NCI-H146 (cell line): Measurements from ENCODE around the gene ANTXR2.
A peak's percentile ranks its signal among the peaks of the same experiment; 100 is the strongest.

Experiments
- DNase-seq: peaks from one replicate; lab custom pipeline; 2025; lab: John Stamatoyannopoulos, UW

Gene ANTXR2

DNA sequence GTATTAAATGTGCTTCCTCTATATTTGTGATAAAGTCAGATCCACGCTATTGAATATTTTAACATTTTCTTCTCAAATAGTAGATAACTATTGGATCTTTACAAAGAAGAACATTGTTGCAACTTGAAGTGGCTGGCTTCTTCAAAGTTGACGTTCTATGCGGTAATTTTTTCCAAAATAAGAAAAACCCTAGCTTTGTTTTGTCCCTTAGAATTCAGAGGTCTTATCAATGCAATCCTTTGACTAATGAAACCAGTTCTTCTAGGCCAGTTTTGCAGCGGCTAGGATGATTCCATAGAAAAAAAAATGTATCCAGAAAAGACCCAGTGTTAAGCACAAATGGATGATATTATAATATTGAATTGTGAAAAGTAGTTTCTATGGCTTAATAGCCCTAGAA lies 89.6 kb downstream of the ANTXR2 start:
- no peak for DNase-seq

DNA sequence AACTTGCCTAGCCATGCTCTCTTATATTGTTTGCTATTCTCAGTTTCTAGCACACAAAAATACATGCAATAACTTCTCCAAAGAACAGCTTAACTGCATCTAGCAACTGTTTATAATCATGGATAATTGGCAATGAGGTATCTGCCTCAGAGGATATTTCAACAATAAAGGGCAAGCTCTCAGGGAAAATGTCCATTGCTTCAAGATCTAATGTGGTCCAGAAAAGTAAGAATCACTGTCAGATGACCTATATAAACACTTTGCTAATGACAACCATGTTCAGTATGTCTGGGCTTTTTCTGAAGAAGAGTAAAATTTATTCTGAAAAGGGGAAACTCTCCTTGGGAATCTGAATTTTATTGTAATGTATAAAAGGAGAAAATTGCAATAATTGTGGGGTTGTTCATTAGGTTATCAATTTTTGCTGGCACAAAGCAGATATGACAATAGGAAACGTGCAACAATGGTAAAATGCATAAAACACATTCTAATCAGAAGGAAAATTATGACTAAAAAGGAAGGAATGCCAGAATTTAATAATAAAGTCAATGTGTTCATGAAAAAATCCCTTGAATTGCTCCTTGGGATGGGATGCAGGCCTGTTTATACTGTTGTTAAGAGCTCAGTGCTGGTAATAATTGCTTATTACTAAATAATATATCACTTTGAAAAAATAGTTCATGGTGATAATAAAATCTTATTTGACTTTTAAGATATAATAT lies 90.3 kb downstream of the ANTXR2 start:
- no peak for DNase-seq

DNA sequence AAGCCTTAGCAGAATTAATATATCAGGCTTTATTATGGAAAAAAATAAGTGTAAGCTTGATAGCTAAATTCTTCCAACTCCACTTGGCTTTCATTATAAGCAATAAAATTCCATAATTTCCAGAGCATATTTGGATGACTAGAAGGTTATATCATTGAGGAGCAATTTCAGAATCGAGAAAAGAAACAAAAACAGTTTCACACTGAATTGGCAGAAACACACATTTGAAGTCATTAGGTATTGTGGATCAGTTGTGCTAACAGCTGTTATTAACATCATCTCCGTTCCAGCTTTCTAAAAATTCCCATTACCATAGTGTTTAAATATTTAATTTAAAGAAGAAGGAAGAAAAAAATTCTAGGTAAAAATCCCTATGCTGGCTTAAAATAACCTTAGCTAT lies 92.6 kb downstream of the ANTXR2 start:
- DNase-seq = no peak

DNA sequence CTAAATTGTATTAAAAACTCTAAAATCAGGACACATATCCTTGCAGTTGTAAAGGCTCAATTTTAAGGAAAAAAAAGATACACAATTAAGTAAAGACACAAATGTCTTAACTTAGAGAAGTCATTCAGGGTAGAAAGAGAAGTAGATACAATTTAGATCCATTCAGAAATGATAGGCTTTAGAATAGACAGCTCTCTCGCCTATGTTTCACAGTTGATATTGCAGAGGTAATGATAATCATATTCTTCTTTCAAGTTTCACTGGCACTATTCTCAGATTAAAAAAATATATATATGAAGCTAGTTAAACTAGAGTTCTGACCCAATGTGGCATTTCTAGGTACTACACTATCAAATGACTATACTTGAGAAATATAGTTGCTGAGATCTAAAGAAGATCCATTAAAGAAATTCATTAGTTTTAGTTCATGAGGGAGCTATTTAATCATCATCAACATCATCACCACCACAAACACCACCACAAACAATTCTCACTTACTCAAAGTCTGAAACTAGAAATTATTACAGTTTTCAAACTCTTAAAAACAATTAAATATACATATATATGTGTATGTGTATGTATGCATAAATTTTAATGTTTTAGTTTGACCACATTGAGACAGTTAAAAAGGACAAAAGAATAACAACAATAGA lies 93.1 kb downstream of the ANTXR2 start:
- no peak for DNase-seq

DNA sequence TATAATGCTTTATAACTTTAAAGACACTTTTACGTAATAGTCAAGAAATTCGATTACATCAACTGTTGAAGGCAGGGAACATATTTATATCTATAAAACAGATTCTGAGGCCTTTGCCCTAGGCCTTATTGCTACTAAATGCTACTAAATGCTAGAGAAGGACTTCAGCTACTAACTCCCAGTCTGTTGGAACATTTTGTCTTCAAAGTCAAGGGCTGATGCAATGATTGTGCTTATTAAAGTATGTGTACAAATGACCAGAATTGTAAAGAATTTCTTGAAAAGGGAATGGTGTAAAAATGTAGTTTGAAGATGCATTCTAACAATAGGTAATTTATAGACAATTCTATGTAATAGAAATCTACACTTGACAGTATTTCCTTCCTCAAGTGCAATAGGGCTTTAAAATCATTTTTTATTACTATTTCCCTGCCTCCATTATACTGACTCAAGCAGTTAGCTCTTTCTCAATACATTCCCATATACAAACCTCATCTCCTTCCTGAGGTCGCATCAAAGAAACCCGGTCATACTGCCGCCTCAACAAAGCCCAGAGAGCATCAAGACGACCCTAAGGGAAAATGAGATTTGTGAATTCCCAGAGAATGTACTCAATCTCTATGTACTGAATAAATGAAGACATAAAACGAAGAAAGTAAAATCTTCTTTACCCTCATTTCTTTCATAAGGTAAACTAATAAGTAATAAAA lies 95.7 kb downstream of the ANTXR2 start:
- no peak for DNase-seq

DNA sequence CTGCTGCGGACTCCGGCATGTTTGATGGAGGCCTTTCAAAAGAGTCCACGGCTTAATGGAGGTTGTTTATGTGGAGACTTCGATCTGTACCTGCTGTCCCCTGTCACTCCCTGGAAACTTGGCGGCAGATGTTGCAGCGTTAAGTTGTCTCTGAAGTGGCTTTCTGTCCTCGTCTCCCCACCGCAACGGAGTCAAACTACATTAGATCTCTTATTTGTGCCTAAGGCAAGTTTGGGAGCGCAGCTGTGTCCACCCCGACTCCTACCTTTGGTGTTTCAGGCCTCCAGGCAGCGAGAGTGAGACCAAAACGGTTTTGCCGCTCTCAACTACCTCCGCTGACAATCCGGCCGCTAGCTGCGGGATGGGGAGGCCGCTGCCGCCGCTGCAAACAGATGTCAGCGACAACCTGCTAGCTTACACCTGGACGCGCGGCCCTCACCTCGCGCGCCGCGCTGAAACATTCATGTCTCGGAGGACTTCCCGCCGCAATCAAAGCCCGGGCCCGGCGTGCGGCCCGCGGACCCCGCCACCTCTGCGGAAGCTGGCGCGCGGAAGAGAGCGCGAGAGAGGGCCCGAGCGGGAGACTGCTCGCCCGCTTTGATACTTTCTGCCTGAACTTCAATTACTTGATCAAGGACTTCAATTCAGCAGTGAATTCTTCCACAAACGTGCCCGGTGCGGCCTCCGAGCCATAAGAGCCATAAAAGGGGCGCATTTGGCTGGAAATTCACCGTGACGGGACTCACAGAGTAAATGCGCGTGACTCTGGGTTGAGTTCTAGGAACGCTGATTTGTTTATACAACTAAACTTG lies 108.4 kb downstream of the ANTXR2 start:
- DNase-seq = no peak

DNA sequence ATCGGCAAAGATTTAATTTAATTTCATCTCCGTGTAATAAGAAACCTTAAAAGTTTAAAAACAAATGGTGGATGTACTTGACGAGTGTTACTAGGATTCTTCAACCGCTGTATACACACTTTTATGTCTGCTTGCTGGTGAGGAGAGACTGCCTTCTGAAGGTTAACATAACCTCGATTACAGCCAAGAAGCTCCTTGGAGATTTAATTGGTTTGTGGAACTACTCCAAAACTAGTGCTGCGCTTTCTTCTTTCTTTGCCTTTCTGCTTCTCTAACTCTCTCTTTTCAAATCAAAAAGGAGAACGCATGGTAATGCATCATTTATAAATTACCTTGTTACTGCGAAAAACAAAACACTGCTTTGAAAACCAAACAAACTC lies 109.0 kb downstream of the ANTXR2 start:
- no peak for DNase-seq

DNA sequence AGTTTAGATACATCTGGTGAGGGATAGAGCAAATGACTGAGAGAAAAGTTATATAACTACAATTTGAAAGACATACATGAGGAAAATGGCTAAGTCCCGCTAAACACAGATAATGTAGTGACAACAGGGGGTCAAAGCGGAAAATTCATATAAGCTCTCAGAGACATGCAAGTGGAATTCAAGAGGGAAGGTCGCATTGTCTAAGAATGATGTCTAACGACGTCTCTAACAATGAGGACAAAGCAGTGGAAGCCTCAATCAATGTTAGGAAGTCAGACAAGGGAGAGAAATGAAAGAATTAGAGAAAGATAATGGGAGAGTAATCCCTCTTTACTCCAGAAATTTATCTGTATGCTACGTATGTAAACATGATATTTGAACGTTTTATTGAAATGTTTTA lies 113.4 kb downstream of the ANTXR2 start:
- no peak for DNase-seq

DNA sequence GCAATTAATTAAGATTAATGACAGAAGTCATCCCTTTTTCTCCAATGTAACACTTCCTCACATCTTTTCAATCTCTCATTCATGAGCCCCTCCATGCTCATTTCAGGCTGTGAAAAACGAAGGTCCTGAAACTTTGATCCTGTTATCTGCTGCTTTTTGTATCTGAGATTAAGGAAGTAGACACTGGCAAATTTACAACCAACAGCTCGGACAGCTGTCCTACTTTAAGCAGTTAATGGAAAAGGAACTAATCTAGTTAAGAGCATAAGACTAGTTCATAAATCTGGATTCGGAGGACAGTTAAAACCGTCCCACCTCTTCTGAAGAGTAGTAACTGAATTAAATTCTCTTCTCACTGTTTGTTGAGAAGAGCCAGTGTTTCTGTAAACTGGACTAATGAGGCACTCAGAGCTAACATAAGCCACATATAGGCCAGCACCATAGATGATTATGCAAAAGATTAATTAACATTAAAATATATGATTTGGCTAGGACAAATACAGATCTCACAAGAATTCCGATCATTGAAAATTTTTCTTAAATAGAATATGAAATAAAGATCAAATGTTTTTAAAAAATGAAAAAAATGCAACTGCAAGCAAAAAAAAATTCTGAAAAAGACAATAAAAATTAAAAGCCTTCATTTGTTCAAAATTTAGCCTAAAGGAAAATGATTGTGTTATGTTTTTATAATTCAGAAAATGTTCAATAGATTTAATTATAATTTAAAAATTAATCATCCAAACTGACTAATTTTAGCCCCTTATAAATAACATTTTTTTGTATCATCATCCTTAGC lies 114.4 kb downstream of the ANTXR2 start:
- DNase-seq = no peak

DNA sequence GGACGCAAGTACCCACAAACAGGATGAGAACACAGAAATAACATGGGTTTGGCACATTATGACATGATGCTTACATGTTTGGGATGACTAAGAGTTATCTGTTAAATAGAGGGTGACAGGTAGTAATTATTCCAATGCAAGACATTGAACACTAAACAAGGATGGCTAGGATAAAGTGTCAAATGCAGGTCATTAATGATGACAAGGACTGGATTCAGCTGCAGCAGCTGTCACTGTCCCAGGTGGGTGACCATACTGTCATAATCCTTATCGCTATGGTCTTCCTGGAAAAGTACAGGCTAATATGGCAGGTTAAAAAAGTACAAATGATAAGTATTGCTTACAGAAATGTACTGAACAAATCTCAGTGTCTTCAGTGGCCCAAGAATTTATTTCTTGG lies 123.9 kb downstream of the ANTXR2 start:
- DNase-seq = peak; percentile 32

DNA sequence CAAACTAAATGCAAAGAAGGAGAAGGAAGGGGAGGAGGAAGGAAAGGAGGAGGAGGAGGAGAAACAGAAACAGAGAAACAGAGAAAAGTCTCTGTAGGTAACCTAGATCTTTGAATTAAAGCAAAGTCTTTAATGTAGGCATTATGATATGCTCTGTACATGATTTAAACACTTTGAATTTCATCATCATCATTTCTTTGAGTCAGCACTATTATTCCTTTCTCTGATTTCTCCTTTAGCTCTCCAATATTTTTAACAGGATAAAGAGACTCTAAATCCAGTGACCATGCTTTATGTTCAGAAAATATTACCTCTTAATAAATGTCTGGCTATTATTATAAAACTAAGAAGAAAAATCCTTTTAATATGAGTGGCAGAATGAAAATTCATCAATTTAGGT lies 124.3 kb downstream of the ANTXR2 start:
- DNase-seq = no peak

DNA sequence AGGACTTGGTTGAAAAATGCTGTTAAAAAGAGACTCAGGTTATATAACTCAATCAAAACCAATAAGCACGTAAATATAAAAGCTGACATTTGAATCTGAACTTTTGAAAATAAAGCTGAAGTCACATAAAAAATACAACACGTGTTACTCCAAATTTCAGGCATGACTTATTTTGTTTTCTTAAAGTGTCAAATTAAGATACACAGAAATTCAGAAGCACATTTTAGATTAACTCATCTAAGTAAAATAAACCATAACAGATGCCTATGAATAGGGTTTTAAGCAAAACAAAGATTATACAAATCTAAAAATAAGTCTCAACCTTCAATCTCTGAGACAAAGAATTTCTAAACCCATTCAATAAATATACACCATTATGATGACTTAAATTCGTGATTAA lies 124.8 kb downstream of the ANTXR2 start:
- no peak for DNase-seq

DNA sequence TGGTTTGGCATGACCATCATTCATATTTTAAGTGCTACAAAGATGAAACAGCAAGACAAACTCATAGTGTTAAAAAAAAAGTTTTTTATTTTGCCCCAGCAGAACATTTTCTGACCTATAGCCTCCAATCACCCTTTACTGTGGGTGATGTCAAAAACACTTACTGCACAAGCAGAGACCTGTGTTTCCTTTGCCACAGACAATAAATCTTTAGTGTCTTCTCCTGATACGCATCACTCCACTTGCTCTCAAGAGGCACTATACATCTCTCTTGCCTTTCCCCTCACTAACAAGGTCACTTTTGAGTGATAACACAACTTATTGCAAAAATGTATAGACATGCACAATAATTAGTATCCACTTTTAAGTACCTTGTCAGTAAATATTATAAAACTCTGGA lies 125.6 kb downstream of the ANTXR2 start:
- DNase-seq = no peak

DNA sequence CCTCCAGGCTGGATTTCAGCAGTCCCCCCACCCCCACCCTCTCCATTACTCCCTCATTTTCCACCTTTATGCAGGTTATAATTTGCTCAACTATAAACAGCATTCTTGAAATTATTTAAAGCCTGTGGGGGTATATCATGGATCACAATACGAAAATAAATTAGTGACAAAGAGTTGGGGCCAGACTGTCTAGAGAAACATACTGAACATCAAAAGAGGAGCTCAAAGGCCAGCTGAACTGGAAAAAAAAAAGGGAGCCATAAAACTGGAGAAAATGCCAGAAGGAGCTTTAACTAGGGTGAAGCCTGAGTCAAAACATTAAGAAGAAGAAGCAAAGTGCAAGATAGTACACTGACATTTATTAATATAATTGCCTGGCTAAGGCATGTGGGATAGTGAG lies 137.8 kb downstream of the ANTXR2 start:
- no peak for DNase-seq

DNA sequence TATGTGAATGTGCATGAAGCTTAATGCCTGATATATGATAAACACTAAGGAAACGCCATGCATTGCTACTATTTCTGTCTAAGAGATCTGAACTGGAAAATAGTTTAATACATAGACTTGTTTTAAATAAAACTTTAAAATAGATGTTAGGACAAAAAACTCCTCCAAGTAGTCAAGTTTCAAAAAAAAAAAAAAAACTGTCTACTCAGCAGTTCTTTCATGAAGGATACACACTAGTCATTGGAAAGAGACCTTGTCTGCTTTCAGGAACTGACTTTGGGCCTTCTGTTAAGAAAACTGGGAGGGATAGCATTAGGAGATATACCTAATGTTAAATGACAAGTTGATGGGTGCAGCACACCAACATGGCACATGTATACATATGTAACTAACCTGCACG lies 138.4 kb downstream of the ANTXR2 start:
- no peak for DNase-seq

DNA sequence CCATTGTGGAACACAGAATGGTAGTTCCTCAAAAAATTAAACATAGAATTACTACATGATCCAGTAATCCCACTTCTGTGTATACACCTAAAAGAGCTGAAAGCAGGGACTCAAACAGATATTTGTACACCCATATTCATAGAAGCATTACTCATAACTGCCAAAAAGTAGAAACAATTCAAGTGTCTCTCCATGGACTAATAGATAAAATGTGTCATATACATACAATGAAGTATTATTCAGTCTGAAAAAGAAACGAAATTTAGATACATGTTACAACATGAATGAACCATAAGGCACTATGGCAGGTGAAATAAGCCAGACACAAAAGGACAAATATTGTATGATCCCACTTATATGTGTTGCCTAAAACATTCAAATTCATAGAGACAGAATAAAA lies 145.1 kb downstream of the ANTXR2 start:
- DNase-seq = no peak

DNA sequence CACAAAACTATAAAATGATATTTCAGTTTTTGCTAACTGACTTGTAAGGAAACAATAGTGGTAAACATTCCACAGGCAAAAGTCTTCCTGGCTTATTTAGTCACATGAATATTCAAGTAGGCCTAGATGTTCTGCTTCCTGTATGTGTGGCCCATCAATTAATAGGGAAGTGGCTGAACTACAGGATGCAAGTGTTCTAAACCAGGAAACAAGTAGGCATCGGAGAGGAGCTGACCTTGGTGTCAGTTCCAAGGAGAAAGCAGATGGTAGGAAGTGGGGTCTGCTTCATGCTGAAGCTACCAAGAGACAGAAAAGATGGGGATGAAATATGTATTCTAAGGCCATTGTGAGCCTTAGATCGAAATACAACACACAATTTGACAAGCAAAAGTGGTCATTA lies 149.7 kb downstream of the ANTXR2 start:
- no peak for DNase-seq

DNA sequence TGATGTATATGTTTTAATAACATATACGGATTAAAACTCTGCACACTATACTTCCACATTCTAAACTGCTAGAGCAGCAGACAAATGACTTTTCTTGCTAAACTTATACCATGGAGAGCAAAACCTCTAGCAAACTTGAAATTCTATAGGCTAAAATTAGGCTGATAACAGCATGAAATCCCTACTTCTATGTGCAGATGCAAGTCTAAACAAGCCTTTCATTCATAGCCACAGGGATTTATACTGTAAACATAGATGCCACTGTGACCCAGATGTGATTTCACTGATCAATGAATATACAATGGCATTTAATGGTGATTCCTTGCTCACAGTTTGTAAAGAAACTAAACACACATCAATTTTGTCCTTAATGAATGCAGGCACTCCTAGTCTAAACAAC lies 151.0 kb downstream of the ANTXR2 start:
- peak; percentile 91 for DNase-seq

DNA sequence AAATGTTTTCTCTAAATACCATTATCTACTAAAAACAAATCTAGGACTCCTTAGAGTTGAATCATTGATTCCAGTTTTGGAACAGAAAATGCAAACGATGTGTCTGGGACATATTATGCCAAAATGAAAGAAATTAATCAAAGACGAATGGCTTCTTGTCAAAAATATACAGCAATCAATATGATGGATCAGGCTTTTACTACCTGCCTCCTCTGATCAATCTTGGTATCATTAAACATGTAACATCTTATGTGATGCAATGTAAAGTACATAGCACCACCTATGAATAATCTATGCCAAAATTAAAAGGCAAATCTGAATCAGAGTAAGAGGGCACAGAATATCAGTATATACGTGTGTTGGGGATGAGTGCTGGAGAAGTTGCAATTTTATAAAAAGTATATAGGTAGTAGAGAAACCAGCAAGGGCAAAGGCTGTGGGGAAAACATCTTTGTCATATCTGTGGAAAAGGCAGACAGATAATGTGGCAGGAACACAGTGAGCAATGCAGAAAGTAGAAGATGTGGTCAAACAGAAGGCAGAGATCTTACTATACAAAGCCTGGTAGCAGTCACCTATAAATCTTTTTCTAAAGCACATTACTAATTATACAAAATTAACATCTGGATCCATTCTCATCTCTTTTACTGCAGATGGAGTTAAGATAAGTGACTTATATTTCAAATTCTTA lies 152.7 kb downstream of the ANTXR2 start:
- DNase-seq = no peak

DNA sequence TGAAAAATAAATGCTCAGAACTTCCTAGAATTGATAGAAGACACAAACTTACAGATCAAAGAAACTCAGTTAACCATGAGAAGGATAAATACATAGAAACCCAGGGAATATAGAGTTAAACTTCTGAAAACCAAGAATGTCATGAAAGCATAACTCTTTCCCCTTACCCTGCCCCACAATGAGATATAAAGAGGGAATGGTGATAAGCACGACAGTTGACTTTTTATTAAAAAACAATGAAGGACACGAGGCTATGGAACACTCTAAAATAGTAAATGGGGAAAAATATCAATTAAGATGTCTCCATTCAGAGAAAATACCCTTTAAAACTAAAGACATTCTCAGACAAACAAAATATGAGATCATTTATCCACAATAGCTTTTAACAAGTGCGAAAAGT lies 154.7 kb downstream of the ANTXR2 start:
- no peak for DNase-seq

DNA sequence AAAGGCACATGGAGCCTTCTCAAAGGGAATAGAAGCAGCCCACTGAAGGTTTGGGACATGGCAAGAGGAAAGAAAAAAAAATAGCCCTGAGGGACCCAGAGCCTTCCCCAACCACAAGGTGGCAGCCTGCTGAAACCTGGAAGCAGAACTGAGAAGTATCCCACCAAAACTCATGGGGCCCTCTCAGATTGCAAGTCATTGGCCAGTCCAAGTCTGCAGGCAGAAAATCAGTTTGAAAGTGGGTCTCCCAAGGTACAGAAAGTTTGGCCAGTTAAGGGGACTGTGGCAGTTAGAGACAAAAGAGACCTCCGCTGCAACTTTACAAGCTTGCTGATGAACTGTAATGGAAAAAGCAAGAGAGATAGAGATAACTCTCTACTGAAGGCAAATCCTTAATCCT lies 155.8 kb downstream of the ANTXR2 start:
- peak; percentile 27 for DNase-seq
